Neural cell (in vitro differentiated cells): Measurements from ENCODE around the gene PLXNC1. TPM values are rescaled to one million over a fixed set of nuclear protein-coding genes. Genes with fewer than 3 reads are reported as not detected.

ENCODE experiments used
- H2AFZ ChIP-seq: fragments of 200-600, 300-800 bp; sonication (generic), shearing (Covaris generic); 2 replicates; pipeline ENCODE4 v1.6.0; 2014; ENCODE audit warnings: low read depth, mild to moderate bottlenecking, antibody characterized with exemption, low read length, moderate library complexity
- H3F3A ChIP-seq: fragments of 200-600 bp; shearing (Covaris generic); 2 replicates; pipeline ENCODE4 v1.6.1; 2016; ENCODE audit warnings: mild to moderate bottlenecking, moderate library complexity, mixed read lengths, antibody characterized with exemption, low read length; ENCODE audit not compliant: insufficient read depth, poor library complexity, severe bottlenecking
- H3K27ac ChIP-seq: fragments of 200-600, 300-800 bp; sonication (generic), shearing (Covaris generic); 2 replicates; pipeline ENCODE4 v1.5.1; 2014; ENCODE audit warnings: mild to moderate bottlenecking, low read length, moderate library complexity
- H3K27me3 ChIP-seq: fragments of 300-800, 200-600 bp; sonication (generic), shearing (Covaris generic); 2 replicates; pipeline ENCODE4 v1.6.0; 2014; ENCODE audit warnings: mild to moderate bottlenecking, low read depth, low read length, moderate library complexity; ENCODE audit not compliant: insufficient read depth
- H3K36me3 ChIP-seq: fragments of 300-800, 200-600 bp; sonication (generic), shearing (Covaris generic); 2 replicates; pipeline ENCODE4 v1.5.1; 2014; ENCODE audit warnings: mild to moderate bottlenecking, antibody characterized with exemption, low read length, moderate library complexity; ENCODE audit not compliant: insufficient read depth
- H3K4me2 ChIP-seq: fragments of 300-800, 200-600 bp; sonication (generic), shearing (Covaris generic); 2 replicates; pipeline ENCODE4 v1.6.0; 2014; ENCODE audit warnings: mild to moderate bottlenecking, low read length
- H3K4me3 ChIP-seq: fragments of 300-800, 200-600 bp; sonication (generic), shearing (Covaris generic); 2 replicates; pipeline ENCODE4 v1.5.1; 2014; ENCODE audit warnings: mild to moderate bottlenecking, low read length, moderate library complexity
- H3K79me2 ChIP-seq: fragments of 200-600 bp; shearing (Covaris generic); replicated peaks from 2 replicates; pipeline ENCODE4 v1.6.0; 2014; ENCODE audit warnings: mild to moderate bottlenecking, low read length, moderate library complexity; ENCODE audit not compliant: insufficient read depth
- H3K9ac ChIP-seq: fragments of 300-800, 200-600 bp; sonication (generic), shearing (Covaris generic); 2 replicates; pipeline ENCODE4 v1.6.1; 2016; ENCODE audit warnings: mild to moderate bottlenecking, low read length, mixed read lengths
- H3K9me2 ChIP-seq: fragments of 200-600 bp; shearing (Covaris generic); 2 replicates; pipeline ENCODE4 v1.6.1; 2016; ENCODE audit warnings: mild to moderate bottlenecking, low read length, mixed read lengths; ENCODE audit not compliant: insufficient read depth
- H3K9me3 ChIP-seq: fragments of 200-600, 300-800 bp; sonication (generic), shearing (Covaris generic); 2 replicates; pipeline ENCODE4 v1.6.1; 2016; ENCODE audit warnings: mild to moderate bottlenecking, mixed run types, low read length, moderate library complexity, mixed read lengths
- H4K20me1 ChIP-seq: fragments of 200-600 bp; shearing (Covaris generic); 2 replicates; pipeline ENCODE4 v1.6.1; 2016; ENCODE audit warnings: mild to moderate bottlenecking, mixed run types; ENCODE audit not compliant: insufficient read depth
- CTCF ChIP-seq: fragments of 450-650 bp; IDR thresholded peaks from 2 replicates; pipeline ENCODE4 v1.5.1; 2014; ENCODE audit warnings: antibody characterized with exemption, mild to moderate bottlenecking, moderate library complexity; ENCODE audit not compliant: poor library complexity, severe bottlenecking
- EP300 ChIP-seq: fragments of 450-650 bp; conservative IDR thresholded peaks from 2 replicates; pipeline ENCODE4 v1.6.1; 2014; ENCODE audit warnings: antibody characterized with exemption, mild to moderate bottlenecking, moderate library complexity; ENCODE audit not compliant: poor library complexity, severe bottlenecking
- EZH2 ChIP-seq: fragments of 200-600, 300-800 bp; shearing (Covaris generic), sonication (generic); IDR thresholded peaks from 2 replicates; pipeline ENCODE4 v1.6.1; 2014; ENCODE audit warnings: antibody characterized with exemption, low read length, borderline replicate concordance, mild to moderate bottlenecking; ENCODE audit not compliant: insufficient read depth, poor library complexity, severe bottlenecking
- MXI1 ChIP-seq: fragments of 450-650 bp; conservative IDR thresholded peaks from 2 replicates; pipeline ENCODE4 v1.6.1; 2014; ENCODE audit warnings: antibody characterized with exemption, mild to moderate bottlenecking; ENCODE audit not compliant: poor library complexity, severe bottlenecking
- POLR2AphosphoS5 ChIP-seq: IDR thresholded peaks from 2 replicates; pipeline ENCODE4 v1.6.1; 2012
- RAD21 ChIP-seq: fragments of 450-650 bp; conservative IDR thresholded peaks from 2 replicates; pipeline ENCODE4 v1.6.1; 2014; ENCODE audit warnings: antibody characterized with exemption, mild to moderate bottlenecking, moderate library complexity
- REST ChIP-seq: IDR thresholded peaks from 2 replicates; pipeline ENCODE4 v1.6.1; 2012; ENCODE audit warnings: borderline replicate concordance
- SMC3 ChIP-seq: fragments of 450-650 bp; conservative IDR thresholded peaks from 2 replicates; pipeline ENCODE4 v1.6.1; 2014; ENCODE audit warnings: antibody characterized with exemption, mild to moderate bottlenecking, moderate library complexity; ENCODE audit not compliant: poor library complexity
- TAF1 ChIP-seq: IDR thresholded peaks from 2 replicates; pipeline ENCODE4 v1.6.1; 2012; ENCODE audit warnings: low read depth
- polyA plus RNA-seq: library from polyadenylated mRNA; depleted of rRNA; stranded (reverse); fragments of >200 nt; gene quantifications from 2 replicates; pipeline ENCODE4 v1.2.3, GENCODE V29; 2014

Gene PLXNC1
- polyA plus RNA-seq, 1 donor from 2014 or later, result 76.3 TPM

- Histone ChIP-seq H3K4me3 (no peak overlapping the region), H3K9me2 (no peaks in the 10 kb centered on the region), H3K79me2 (no peaks in the 10 kb centered on the region), H3K27me3 (no peaks in the 10 kb centered on the region), H3K27ac (no peak overlapping the region), H3K9ac (no peak overlapping the region), H4K20me1 (no peaks in the 10 kb centered on the region), H2AFZ (no peak overlapping the region), H3F3A (no peaks in the 10 kb centered on the region), H3K36me3 (no peaks in the 10 kb centered on the region), H3K9me3 (no peaks in the 10 kb centered on the region), H3K4me2 (no peak overlapping the region)
- no peak for TF ChIP-seq MXI1
Measured at GRCh38 chr12:94111302-94111701, 37.1 kb upstream of the PLXNC1 start.

DNA sequence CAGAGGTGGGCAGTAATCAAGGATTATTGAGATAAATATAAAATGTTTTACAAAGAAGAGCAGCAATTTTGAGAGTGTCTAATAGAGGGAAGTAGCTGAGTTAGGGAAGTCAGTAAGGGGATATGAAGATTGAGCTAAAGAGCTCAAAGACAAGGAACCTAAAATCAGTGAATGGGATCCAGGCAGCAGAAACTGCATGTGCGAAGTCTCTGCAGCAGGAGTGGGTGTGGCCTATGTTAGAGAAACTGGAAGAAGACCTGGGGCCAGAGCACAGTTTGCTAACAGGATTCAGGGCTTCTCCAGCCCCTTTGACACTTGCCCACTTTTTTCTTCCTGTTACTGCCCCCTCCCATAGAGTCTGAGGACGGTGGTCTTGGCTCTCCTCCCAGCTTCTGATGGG is 36.3 kb upstream of the PLXNC1 start:
- Histone ChIP-seq H3K9me2 (no peaks in the 10 kb centered on the region), H3K79me2 (no peaks in the 10 kb centered on the region), H3K36me3 (no peaks in the 10 kb centered on the region), H3K4me2 (no peak overlapping the region), H3K9me3 (no peaks in the 10 kb centered on the region), H2AFZ (no peak overlapping the region), H3F3A (no peaks in the 10 kb centered on the region), H3K9ac (no peak overlapping the region), H3K27ac (no peak overlapping the region), H3K4me3 (no peak overlapping the region), H3K27me3 (no peaks in the 10 kb centered on the region), H4K20me1 (no peaks in the 10 kb centered on the region)
- no peak for TF ChIP-seq POLR2AphosphoS5
- TF ChIP-seq TAF1, result no peak
- TF ChIP-seq MXI1, result no peak

DNA sequence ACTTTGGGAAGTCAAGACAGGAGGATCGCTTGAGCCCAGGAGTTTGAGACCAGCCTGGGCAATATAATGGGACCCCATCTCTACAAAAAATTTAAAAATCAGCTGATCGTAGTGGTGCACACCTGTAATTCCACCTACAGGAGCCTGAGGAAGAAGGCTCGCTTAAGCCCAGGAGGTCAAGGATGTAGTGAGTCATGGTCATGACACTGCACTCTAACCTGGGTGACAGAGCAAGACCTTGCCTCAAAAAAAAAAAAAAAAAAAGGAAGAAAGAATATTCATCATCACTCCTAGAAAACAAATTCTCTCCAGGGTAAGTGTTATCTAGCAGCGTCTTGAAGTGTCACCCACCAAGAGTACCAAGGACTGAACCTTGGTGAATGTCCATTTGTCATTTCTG is 34.2 kb upstream of the PLXNC1 start:
- Histone ChIP-seq H3K27me3 (no peaks in the 10 kb centered on the region), H3K36me3 (no peaks in the 10 kb centered on the region), H3K27ac (no peak overlapping the region), H3K4me2 (no peak overlapping the region), H3F3A (no peaks in the 10 kb centered on the region), H2AFZ (no peak overlapping the region), H3K9ac (no peak overlapping the region), H3K79me2 (no peaks in the 10 kb centered on the region), H3K9me2 (no peaks in the 10 kb centered on the region), H3K4me3 (no peak overlapping the region), H3K9me3 (no peaks in the 10 kb centered on the region), H4K20me1 (no peaks in the 10 kb centered on the region)
- TF ChIP-seq POLR2AphosphoS5 (no peak), REST (no peak), EZH2 (no peak), EP300 (no peak), TAF1 (no peak), SMC3 (no peak), CTCF (no peak), MXI1 (no peak), RAD21 (no peak)
